MCF 10A (cell line): ENCODE results near the gene BCL7B. TPM values are rescaled to one million over a fixed set of nuclear protein-coding genes. Genes with fewer than 3 reads are reported as not detected.

Experiments
- BruUV-seq: library from RNA; stranded (reverse); fragments of 400-500 nt; replicated peaks from 2 replicates; lab custom pipeline; 2021; lab: Mats Ljungman, UMichigan
- CTCF ChIA-PET: fragments of 300-600 bp; sonication (Branson Sonifier 250); formaldehyde crosslinking; extraction: SDS; loops from one replicate; lab custom pipeline; 2021; ENCODE audit warnings: antibody characterized with exemption, inconsistent platforms; lab: Yijun Ruan, JAX
- POLR2A ChIA-PET: fragments of 300-600, 350-650 bp; sonication (Branson Sonifier 250); formaldehyde crosslinking; extraction: SDS; loops from one replicate; lab custom pipeline; 2020; ENCODE audit warnings: antibody characterized with exemption, inconsistent platforms; lab: Yijun Ruan, JAX
- DNase-seq: peaks from one replicate; pipeline ENCODE4 v3.0.0-alpha.2; 2018; ENCODE audit not compliant: unreplicated experiment
- H3K27ac Mint-ChIP-seq: one replicate; pipeline ENCODE4 v1.8.0; 2022; ENCODE audit warnings: mild to moderate bottlenecking, low read depth, mixed read lengths; ENCODE audit not compliant: unreplicated experiment
- H3K27me3 Mint-ChIP-seq: one replicate; pipeline ENCODE4 v1.8.0; 2022; ENCODE audit warnings: mixed read lengths; ENCODE audit not compliant: insufficient read depth, unreplicated experiment
- H3K36me3 Mint-ChIP-seq: one replicate; pipeline ENCODE4 v1.8.0; 2022; ENCODE audit warnings: mild to moderate bottlenecking, moderate library complexity, mixed read lengths; ENCODE audit not compliant: insufficient read depth, unreplicated experiment
- H3K4me1 Mint-ChIP-seq: one replicate; pipeline ENCODE4 v1.8.0; 2022; ENCODE audit warnings: mixed read lengths; ENCODE audit not compliant: insufficient read depth, unreplicated experiment
- H3K4me3 Mint-ChIP-seq: one replicate; pipeline ENCODE4 v1.8.0; 2022; ENCODE audit warnings: mild to moderate bottlenecking, moderate library complexity, mixed read lengths; ENCODE audit not compliant: unreplicated experiment
- H3K9me3 Mint-ChIP-seq: one replicate; pipeline ENCODE4 v1.8.0; 2022; ENCODE audit warnings: mixed read lengths; ENCODE audit not compliant: unreplicated experiment
- CTCF ChIP-seq: fragments of 200-600 bp; IDR thresholded peaks from one replicate; pipeline ENCODE4 v1.8.0; 2022; ENCODE audit warnings: antibody characterized with exemption, mild to moderate bottlenecking; ENCODE audit not compliant: unreplicated experiment
- intact Hi-C: fragments of 100-400 bp; cut with micrococcal nuclease; formaldehyde crosslinking; loops from 2 replicates; pipeline ENCODE4 v1.14.1; 2022
- total RNA-seq: library from RNA; stranded (reverse); gene quantifications from 2 replicates; pipeline ENCODE4 v1.2.3, GENCODE V29; 2022

BCL7B gene
- total RNA-seq, 1 experiment from 2014 or later, result 73.3 TPM

GRCh38 chr7:73512018-73512780 lies 45.3 kb downstream of the BCL7B start:
- BruUV-seq, result no TSS peak
- ChIA-PET POLR2A (interaction anchor here (0.5 to 2.0 kb wide), 2 partner anchors 9 to 132 kb away, joined by 3 to 4 read pairs; no protein-coding TSS in a partner anchor), CTCF (no interaction called here)
- no peak for TF ChIP-seq CTCF
- H3K27ac Mint-ChIP-seq, result no peak overlapping the region
- peaks cover 5% of the 10 kb centered on the region for H3K4me1 Mint-ChIP-seq
- no peaks in the 10 kb centered on the region for H3K27me3 Mint-ChIP-seq
- intact Hi-C loops, result no loop called here
- DNase-seq, result no peak
- H3K4me3 Mint-ChIP-seq, result no peak overlapping the region
- H3K9me3 Mint-ChIP-seq, result no peaks in the 10 kb centered on the region
- H3K36me3 Mint-ChIP-seq, result peaks cover 98% of the 10 kb centered on the region

GRCh38 chr7:73509463-73509862 lies 48.0 kb downstream of the BCL7B start:
- Mint-ChIP-seq H3K4me3 (no peak overlapping the region), H3K27ac (no peak overlapping the region), H3K36me3 (peaks cover 99% of the 10 kb centered on the region), H3K9me3 (no peaks in the 10 kb centered on the region), H3K4me1 (peaks cover 5% of the 10 kb centered on the region), H3K27me3 (no peaks in the 10 kb centered on the region)
- DNase-seq, result no peak
- ChIA-PET POLR2A (interaction anchor here (0.7 to 1.6 kb wide), 2 partner anchors 11 to 36 kb away, joined by 3 to 4 read pairs; no protein-coding TSS in a partner anchor), CTCF (interaction anchor here (1.2 kb wide), 1 partner anchor 15 kb away, joined by 4 read pairs; no protein-coding TSS in a partner anchor)
- intact Hi-C loops, result no loop called here
- TF ChIP-seq CTCF, result no peak
- no TSS peak for BruUV-seq

- Mint-ChIP-seq H3K27me3 (no peaks in the 10 kb centered on the region), H3K4me3 (no peak overlapping the region), H3K4me1 (no peaks in the 10 kb centered on the region), H3K27ac (no peak overlapping the region), H3K9me3 (no peaks in the 10 kb centered on the region), H3K36me3 (peaks cover 94% of the 10 kb centered on the region)
- ChIA-PET CTCF (interaction anchor here (0.6 to 1.2 kb wide), 3 partner anchors 12 to 826 kb away, joined by 3 to 5 read pairs (median 4); no protein-coding TSS in a partner anchor), POLR2A (interaction anchor here (3.0 kb wide), 1 partner anchor 11 kb away, joined by 11 read pairs; no protein-coding TSS in a partner anchor)
- BruUV-seq, result no TSS peak
- TF ChIP-seq CTCF, result no peak
- intact Hi-C loops, result no loop called here
- DNase-seq, result no peak
These were observed 49.9 kb downstream of the BCL7B start for GRCh38 chr7:73507556-73507955.

- peaks cover 94% of the 10 kb centered on the region for H3K36me3 Mint-ChIP-seq
- DNase-seq, result no peak
- intact Hi-C loops, result no loop called here
- no peaks in the 10 kb centered on the region for H3K27me3 Mint-ChIP-seq
- H3K27ac Mint-ChIP-seq, result no peak overlapping the region
- H3K9me3 Mint-ChIP-seq, result no peaks in the 10 kb centered on the region
- no peak for TF ChIP-seq CTCF
- no TSS peak for BruUV-seq
- CTCF ChIA-PET, result interaction anchor here (0.5 to 1.2 kb wide), 3 partner anchors 21 to 234 kb away, joined by 3 to 5 read pairs (median 4); no protein-coding TSS in a partner anchor
- H3K4me3 Mint-ChIP-seq, result no peak overlapping the region
- POLR2A ChIA-PET, result interaction anchor here (1.5 to 3.0 kb wide), 3 partner anchors 14 to 18 kb away, joined by 7 to 11 read pairs (median 8); partner anchors contain the start of gene BAZ1B
- H3K4me1 Mint-ChIP-seq, result no peaks in the 10 kb centered on the region
These were observed 52.6 kb downstream of the BCL7B start for GRCh38 chr7:73504920-73505319.
